Thyroid gland (tissue), 4 donors: ENCODE data around the gene TOR1B. TPM values are rescaled to one million over a fixed set of nuclear protein-coding genes. Genes with fewer than 3 reads are reported as not detected.
A peak's percentile ranks its signal among the peaks of the same experiment; 100 is the strongest.

Experiments used
- DNase-seq, 2 donors: peaks; one replicate each; pipeline ENCODE4 v3.0.0-alpha.2; 2019
- H3K27ac ChIP-seq, 3 donors: fragments of 200-600 bp; sonication (generic); 1 replicate in 2 of 3; 2 replicates in 1 of 3; pipeline ENCODE4 v1.5.1; 2016 to 2019; ENCODE audit warnings: mild to moderate bottlenecking in 1 of 3, moderate library complexity in 1 of 3
- H3K27me3 ChIP-seq: fragments of 200-600 bp; sonication (generic); one replicate; pipeline ENCODE4 v1.5.1; 2019
- H3K36me3 ChIP-seq, 2 donors: fragments of 200-600 bp; sonication (generic); one replicate each; pipeline ENCODE4 v1.5.1; 2016 to 2019
- H3K4me1 ChIP-seq, 2 donors: fragments of 200-600 bp; sonication (generic); one replicate each; pipeline ENCODE4 v1.5.1; 2017 to 2019
- H3K4me3 ChIP-seq, 3 donors: fragments of 200-600 bp; sonication (generic); replicated peaks in 1 of 3; 1 replicate in 2 of 3; 2 replicates in 1 of 3; pipeline ENCODE4 v1.5.1; 2016; ENCODE audit warnings: mild to moderate bottlenecking in 1 of 3
- H3K9me3 ChIP-seq: fragments of 200-600 bp; sonication (generic); one replicate; pipeline ENCODE4 v1.5.1; 2017
- POLR2A ChIP-seq, 2 donors: fragments of 450-650 bp; IDR thresholded peaks; one replicate each; pipeline ENCODE4 v1.6.1; 2017; ENCODE audit warnings: antibody characterized with exemption in 2 of 2, mild to moderate bottlenecking in 2 of 2, moderate library complexity in 1 of 2
- WGBS, 2 donors: methylation state at CpG; one replicate each; pipeline ENCODE4 v1.1.5; 2017; 5-methylcytosine and 5-hydroxymethylcytosine counted together
- intact Hi-C: fragments of 100-400 bp; cut with DNase I; formaldehyde crosslinking; loops from one replicate; pipeline ENCODE4 v1.15.1; 2023
- total RNA-seq, 4 donors: library from RNA; depleted of rRNA; stranded (reverse); fragments of >200 nt; gene quantifications; one replicate each; pipeline ENCODE4 v1.2.3, GENCODE V29; 2016
- TF ChIP-seq, protein P1 (sequence below), 6 experiments: fragments of 200-600 bp in 3 of 6; fragments of 450-650 bp in 3 of 6; sonication (generic) in 3 of 6; IDR thresholded peaks; one replicate each; pipeline ENCODE4 v1.5.1; 2016 to 2019; ENCODE audit warnings: antibody characterized with exemption in 6 of 6, mild to moderate bottlenecking in 2 of 6, inconsistent platforms in 1 of 6, moderate library complexity in 1 of 6

The TOR1B gene
- total RNA-seq, 4 donors from 2014 or later, result 25.2 to 36.3 (median 29.7) TPM

GRCh38 chr9:129835860-129836223 is 32.9 kb downstream of the TOR1B start:
- peaks cover 19 to 45% of the 10 kb centered on the region in 2 donors for H3K4me1 ChIP-seq
- H3K27me3 ChIP-seq, result no peaks in the 10 kb centered on the region
- TF ChIP-seq POLR2A (IDR thresholded peaks at IDR 0.05), result no peak
- TF ChIP-seq, protein P1, sequence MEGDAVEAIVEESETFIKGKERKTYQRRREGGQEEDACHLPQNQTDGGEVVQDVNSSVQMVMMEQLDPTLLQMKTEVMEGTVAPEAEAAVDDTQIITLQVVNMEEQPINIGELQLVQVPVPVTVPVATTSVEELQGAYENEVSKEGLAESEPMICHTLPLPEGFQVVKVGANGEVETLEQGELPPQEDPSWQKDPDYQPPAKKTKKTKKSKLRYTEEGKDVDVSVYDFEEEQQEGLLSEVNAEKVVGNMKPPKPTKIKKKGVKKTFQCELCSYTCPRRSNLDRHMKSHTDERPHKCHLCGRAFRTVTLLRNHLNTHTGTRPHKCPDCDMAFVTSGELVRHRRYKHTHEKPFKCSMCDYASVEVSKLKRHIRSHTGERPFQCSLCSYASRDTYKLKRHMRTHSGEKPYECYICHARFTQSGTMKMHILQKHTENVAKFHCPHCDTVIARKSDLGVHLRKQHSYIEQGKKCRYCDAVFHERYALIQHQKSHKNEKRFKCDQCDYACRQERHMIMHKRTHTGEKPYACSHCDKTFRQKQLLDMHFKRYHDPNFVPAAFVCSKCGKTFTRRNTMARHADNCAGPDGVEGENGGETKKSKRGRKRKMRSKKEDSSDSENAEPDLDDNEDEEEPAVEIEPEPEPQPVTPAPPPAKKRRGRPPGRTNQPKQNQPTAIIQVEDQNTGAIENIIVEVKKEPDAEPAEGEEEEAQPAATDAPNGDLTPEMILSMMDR (IDR thresholded peaks at IDR 0.05), result no peak
- H3K4me3 ChIP-seq, result peak overlapping the region; percentile 48 to 97 (median 83)
- H3K9me3 ChIP-seq, result no peaks in the 10 kb centered on the region
- WGBS, 2 donors, result 0 to 2% methylated on average over 18 to 19 of the region's 19 CpGs
- H3K27ac ChIP-seq, result peak overlapping the region; percentile 77 to 86 (median 81)
- intact Hi-C loops, result no loop called here
- peaks cover 13 to 16% of the 10 kb centered on the region in 2 donors for H3K36me3 ChIP-seq
- DNase-seq, result no peak

DNA sequence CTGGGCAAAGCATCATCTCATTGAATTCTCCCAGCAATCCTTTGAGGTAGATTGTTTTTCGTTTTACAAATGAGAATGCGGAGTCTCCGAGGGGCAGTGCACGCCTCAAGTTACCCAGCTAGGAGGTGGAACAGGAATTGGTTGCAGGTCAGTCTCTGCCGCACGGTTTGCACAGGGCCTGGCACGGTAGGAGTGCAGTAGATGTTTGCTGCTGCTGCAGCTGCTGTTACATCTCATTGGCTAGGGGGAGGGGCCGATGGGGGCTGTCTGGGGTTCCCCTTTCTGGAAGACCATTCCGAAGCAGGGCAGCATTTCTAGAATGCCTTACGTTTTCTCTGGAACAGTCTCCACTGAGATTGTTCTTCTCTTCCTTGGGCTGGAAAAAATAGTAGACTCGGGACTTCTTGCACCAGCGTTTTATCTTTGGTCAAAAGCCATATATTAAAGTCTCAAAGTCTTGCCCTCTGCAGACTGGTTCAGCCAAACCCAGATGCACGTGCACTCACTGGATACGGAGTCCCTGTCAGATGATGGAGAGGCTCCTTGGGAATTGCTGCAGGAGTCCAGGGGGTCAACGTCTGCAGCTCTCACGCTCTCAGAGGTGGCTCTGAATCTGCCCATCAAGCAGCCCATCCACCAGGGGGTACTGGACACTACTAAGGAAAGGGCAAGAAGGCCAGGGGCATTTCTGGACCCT is 33.5 kb downstream of the TOR1B start:
- Histone ChIP-seq H3K4me1 (peaks cover 19 to 45% of the 10 kb centered on the region in 2 donors), H3K4me3 (peak overlapping the region in 2 of 3 donors; percentile 83 to 97), H3K9me3 (no peaks in the 10 kb centered on the region), H3K27me3 (no peaks in the 10 kb centered on the region), H3K27ac (peak overlapping the region in 2 of 3 donors; percentile 81 to 86), H3K36me3 (peaks cover 7 to 10% of the 10 kb centered on the region in 2 donors)
- DNase-seq, result no peak
- TF ChIP-seq, protein P1 (IDR thresholded peaks at IDR 0.05), result no peak
- TF ChIP-seq POLR2A (IDR thresholded peaks at IDR 0.05), result no peak
- intact Hi-C loops, result no loop called here
- WGBS, 2 donors, result 37 to 41% methylated on average over 14 to 16 of the region's 16 CpGs

DNA sequence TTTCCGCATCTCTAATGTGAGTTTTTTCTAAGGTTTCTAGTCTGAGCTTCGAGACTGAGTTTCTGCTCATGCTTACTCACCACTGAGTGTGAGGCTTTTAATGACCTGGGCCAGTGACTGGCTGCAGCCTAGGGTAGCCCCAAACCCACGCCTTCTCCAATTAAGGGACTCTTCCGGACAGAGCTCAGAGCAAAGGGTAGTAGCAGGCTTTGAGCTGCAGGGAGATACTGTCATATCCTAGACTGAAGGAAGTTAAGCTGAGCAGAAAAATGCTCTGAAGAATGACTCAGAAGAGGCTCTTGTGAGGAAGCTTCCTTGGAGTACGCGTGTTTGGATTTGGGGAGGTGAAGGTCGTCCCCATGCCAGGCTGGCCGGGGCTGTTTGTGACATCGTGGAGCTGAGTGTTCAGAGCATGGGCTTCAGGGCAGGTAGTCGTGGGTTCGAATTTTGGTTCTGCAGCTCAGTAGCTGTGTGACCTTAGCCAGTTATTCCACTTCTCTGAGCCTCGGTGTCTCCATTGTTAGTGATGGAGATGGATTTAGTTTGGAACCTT is 35.8 kb downstream of the TOR1B start:
- peaks cover 19 to 43% of the 10 kb centered on the region in 2 donors for H3K4me1 ChIP-seq
- peak overlapping the region in 1 of 3 donors; percentile 21 for H3K27ac ChIP-seq
- intact Hi-C loops, result no loop called here
- no peaks in the 10 kb centered on the region for H3K27me3 ChIP-seq
- no peaks in the 10 kb centered on the region for H3K9me3 ChIP-seq
- TF ChIP-seq POLR2A (IDR thresholded peaks at IDR 0.05), result no peak
- TF ChIP-seq, protein P1 (IDR thresholded peaks at IDR 0.05), result no peak
- H3K4me3 ChIP-seq, result no peak overlapping the region
- WGBS, 2 donors, result 79 to 80% methylated on average over 12 of the region's 12 CpGs
- no peaks in the 10 kb centered on the region for H3K36me3 ChIP-seq
- DNase-seq, result no peak

- Histone ChIP-seq H3K4me1 (peaks cover 18 to 36% of the 10 kb centered on the region in 2 donors), H3K27ac (peak overlapping the region in 1 of 3 donors; percentile 21), H3K4me3 (no peak overlapping the region), H3K9me3 (no peaks in the 10 kb centered on the region), H3K36me3 (no peaks in the 10 kb centered on the region), H3K27me3 (no peaks in the 10 kb centered on the region)
- DNase-seq, result no peak
- WGBS, 2 donors, result 67 to 72% methylated on average over 10 of the region's 10 CpGs
- intact Hi-C loops, result no loop called here
- TF ChIP-seq, protein P1 (IDR thresholded peaks at IDR 0.05), result no peak
- no peak for TF ChIP-seq POLR2A (IDR thresholded peaks at IDR 0.05)
Observed at GRCh38 chr9:129839324-129840023, 36.5 kb downstream of the TOR1B start.
